GM15510 (cell line): Measurements from ENCODE around the gene TMEM271.

Source experiments
- POLR2A ChIP-seq: IDR thresholded peaks from 3 replicates; pipeline ENCODE4 v1.6.1; 2011; ENCODE audit warnings: borderline replicate concordance; ENCODE audit not compliant: insufficient read length; ENCODE audit errors: extremely low read depth

The TMEM271 gene, protein sequence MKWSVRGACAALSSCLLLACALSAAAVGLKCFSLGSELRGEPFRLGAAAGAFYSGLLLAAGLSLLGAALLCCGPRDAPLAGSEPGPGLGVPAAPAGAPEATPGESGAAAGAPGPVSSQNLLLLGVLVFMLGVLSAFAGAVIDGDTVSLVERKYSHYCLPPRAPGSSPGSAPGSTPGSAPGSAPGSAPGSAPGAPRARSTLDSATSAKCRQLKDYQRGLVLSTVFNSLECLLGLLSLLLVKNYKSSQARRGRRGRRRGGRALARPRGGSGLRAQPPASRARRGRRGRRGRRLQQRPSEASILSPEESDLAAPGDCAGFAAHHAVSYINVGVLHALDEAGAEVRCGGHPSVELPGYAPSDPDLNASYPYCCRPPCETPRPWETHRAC

GRCh38 chr4:576245-576821, at the start of gene TMEM271:
TSS of gene TMEM271 (minus strand) at chr4:576295. CDS start at chr4:576062, 233 bp downstream.
- no peak for TF ChIP-seq POLR2A

GRCh38 chr4:625631-626161, 49.6 kb upstream of the TMEM271 start:
- no peak for TF ChIP-seq POLR2A

DNA sequence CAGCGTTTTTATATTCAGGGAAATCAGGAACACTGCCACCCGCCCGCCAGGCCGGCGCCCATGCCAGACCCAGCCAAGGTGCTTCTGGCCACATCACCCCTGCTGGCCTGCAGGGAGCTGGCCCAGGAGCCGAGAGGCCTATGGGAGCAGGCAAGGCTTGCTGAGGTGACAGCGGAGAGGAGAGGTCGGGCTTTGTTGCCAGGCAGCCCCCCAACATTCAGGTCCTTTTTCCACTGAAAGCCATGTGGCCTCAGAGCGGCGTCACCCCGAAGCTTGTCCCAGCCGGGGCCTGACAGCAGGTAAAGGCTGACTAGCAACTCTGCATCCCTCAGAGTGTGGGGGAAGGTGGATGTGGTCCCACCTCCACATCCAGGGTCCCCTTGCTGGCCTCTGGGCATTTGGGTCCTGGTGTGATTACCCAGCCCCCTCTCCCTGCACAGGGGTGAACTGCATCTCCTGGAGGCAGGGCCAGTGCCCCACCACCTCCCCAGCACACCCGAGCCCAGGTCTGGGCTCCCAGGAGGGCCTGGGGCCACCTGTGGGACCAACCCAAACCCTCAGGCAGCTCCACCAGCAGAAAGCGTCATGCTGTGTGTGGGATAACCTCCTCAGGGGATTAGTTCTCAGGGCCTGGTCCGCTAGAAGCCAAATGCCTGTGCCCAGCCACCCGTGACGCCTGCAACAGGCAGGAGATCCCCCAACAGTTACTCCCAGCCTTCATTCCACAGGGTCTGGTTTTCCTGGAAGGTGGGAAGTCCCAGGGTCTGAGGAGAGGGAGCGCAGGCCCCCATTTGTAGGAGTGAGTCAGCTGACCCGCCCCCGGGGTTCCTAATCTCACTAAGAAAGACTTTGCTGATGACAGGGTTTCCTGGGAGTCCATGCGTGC, 48.9 kb upstream of the TMEM271 start, which contains the start of gene PDE6B:
Gene PDE6B, plus strand, starts transcription at position 869 of the 886 bp plus-strand sequence. CDS start 54 bp downstream, outside the sequence.
- TF ChIP-seq POLR2A = no peak

DNA sequence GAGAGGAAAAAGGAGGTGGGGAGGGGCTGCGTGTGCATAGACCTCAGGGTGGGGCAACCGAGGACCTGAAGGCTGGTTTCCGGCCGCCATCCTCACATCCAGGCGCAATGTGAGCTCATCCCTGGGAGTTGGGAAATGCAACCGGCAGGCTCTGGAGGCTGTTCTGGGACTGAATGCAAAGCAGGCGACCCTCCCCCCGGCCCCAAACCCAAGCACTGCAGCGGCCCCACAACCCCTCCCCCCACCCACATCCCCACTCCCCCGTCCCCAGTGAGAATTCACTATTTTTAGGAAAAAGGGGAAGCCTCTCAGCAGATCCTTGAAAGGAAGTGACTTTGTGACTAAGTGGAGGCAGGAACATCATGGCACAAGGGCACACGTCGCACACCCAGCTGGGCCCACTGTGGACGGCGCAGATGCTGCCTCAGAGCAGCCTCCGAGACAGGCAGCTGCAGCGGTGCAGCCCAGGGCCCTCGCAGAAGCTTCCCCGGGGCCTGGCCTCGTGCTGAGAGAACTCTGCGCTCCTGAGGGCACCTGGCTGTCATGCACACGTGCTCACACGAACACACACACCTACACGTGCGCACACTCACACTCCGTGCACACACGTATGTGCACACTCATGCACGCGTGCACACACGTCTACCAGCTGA, 47.9 kb upstream of the TMEM271 start:
- TF ChIP-seq POLR2A = no peak

GRCh38 chr4:622996-623913, 47.2 kb upstream of the TMEM271 start:
- no peak for TF ChIP-seq POLR2A

- TF ChIP-seq POLR2A = no peak
Measured at GRCh38 chr4:622071-622995, 46.2 kb upstream of the TMEM271 start.

DNA sequence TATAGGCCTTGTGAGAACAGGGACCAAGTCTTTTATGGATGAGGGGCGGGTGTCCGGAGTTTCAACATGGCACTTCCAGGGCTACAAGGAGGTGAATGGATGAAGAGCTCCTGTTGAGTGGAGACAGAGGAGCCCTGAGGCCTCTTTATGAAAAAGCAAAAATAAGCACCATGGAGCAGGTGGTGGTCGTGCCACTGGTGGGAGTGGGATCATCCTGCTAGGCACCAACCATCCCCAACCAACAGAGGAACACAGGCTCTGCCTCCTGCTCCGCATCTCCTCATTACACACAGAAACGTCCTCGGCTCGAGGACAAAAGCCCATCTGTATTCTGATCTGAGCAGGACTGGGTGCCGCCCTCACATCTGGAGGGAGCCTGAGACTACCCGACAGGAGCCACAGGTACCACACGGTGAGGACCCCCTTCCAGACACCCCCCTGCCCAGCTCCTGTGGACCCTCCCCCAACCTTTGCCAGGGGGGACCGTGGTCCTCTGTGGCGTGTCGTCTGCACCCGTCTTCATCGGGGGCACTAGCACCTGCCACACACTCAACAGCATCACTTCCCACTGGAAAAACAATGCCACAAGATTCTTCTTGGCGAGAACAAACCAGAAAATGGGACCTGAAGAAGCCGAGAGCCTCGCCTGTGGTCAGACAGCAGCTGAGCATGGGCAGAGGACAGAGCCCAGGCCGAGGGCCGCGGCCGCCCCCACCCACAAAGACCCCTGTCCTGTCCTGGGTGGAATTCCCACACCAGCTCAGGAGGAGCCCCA, 45.4 kb upstream of the TMEM271 start:
- TF ChIP-seq POLR2A = no peak

GRCh38 chr4:620851-621261, 44.8 kb upstream of the TMEM271 start:
- TF ChIP-seq POLR2A = no peak

- no peak for TF ChIP-seq POLR2A
Measured at GRCh38 chr4:620201-620600, 44.1 kb upstream of the TMEM271 start.

GRCh38 chr4:617644-618641, 41.8 kb upstream of the TMEM271 start:
- no peak for TF ChIP-seq POLR2A
